ENCODE data around the gene ACBD6.
"Not testable (repeated sequence)": the region's sequence is repeated elsewhere in the genome, so short reads cannot be mapped to it uniquely, and the experiment has no call there.

The ACBD6 gene
- long read RNA-seq, donor 1, transcript ACBD6-201 (8 exons, 1,670 nt), result major isoform, 15 of 15 reads
- long read RNA-seq, donor 1, partial matches to known transcripts, result 0 of 15 reads
- long read RNA-seq, donor 1, other reads (novel, unspliced or antisense), result 0 of 15 reads
- long read RNA-seq, donor 2, transcript ACBD6-201 (8 exons, 1,670 nt), result major isoform, 9 of 9 reads
- long read RNA-seq, donor 2, partial matches to known transcripts, result 0 of 9 reads
- long read RNA-seq, donor 2, other reads (novel, unspliced or antisense), result 0 of 9 reads
- long read RNA-seq, donor 3, transcript ACBD6-201 (8 exons, 1,670 nt), result major isoform, 11 of 12 reads
- long read RNA-seq, donor 3, partial matches to known transcripts, result 0 of 12 reads
- long read RNA-seq, donor 3, other reads (novel, unspliced or antisense), result 0 of 12 reads
- long read RNA-seq, donor 4, transcript ACBD6-201 (8 exons, 1,670 nt), result major isoform, 10 of 10 reads
- long read RNA-seq, donor 4, partial matches to known transcripts, result 0 of 10 reads
- long read RNA-seq, donor 4, other reads (novel, unspliced or antisense), result 0 of 10 reads
- long read RNA-seq, donor 5, transcript ACBD6-201 (8 exons, 1,670 nt), result major isoform, 17 of 17 reads
- long read RNA-seq, donor 5, partial matches to known transcripts, result 0 of 17 reads
- long read RNA-seq, donor 5, other reads (novel, unspliced or antisense), result 0 of 17 reads
- long read RNA-seq, donor 6, transcript ACBD6-201 (8 exons, 1,670 nt), result major isoform, 10 of 10 reads
- long read RNA-seq, donor 6, partial matches to known transcripts, result 0 of 10 reads
- long read RNA-seq, donor 6, other reads (novel, unspliced or antisense), result 0 of 10 reads
- long read RNA-seq, donor 7, transcript ACBD6-201 (8 exons, 1,670 nt), result major isoform, 12 of 52 reads
- long read RNA-seq, donor 7, partial matches to known transcripts, result 40 of 52 reads
- long read RNA-seq, donor 7, other reads (novel, unspliced or antisense), result 0 of 52 reads
- long read RNA-seq, donor 8, transcript ACBD6-201 (8 exons, 1,670 nt), result major isoform, 12 of 12 reads
- long read RNA-seq, donor 8, partial matches to known transcripts, result 0 of 12 reads
- long read RNA-seq, donor 8, other reads (novel, unspliced or antisense), result 0 of 12 reads

- peak; percentile 99 for DNase-seq
Observed at GRCh38 chr1:180502361-180503279, at the start of gene ACBD6. ACBD6 (minus strand) TSS chr1:180502577; CDS start chr1:180502266, 311 bp downstream.

- DNase-seq, result no peak
Observed at GRCh38 chr1:180551997-180552396, 49.6 kb upstream of the ACBD6 start.

DNA sequence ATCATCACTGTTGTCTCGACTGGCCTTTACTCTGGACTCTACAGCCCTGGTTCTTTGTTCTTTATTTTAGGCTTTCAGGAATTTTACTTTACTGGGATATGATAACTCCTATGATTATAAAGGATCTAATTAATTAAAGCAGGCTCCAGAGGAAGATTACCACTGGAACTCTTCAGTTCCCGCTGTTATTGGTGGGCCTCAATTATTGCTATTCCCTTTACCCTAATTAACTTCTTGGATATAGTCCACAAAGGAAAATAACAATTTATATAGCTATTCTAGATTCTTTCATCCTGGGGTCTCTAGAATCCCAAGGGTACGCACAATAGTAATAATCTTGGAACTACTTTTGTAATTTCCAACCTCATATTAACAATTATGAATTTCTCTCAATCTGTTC, 47.9 kb upstream of the ACBD6 start:
- no peak for DNase-seq

GRCh38 chr1:180549770-180550169, 47.4 kb upstream of the ACBD6 start:
- DNase-seq, result not testable (repeated sequence)

GRCh38 chr1:180548686-180549317, 46.4 kb upstream of the ACBD6 start:
- no peak for DNase-seq

DNA sequence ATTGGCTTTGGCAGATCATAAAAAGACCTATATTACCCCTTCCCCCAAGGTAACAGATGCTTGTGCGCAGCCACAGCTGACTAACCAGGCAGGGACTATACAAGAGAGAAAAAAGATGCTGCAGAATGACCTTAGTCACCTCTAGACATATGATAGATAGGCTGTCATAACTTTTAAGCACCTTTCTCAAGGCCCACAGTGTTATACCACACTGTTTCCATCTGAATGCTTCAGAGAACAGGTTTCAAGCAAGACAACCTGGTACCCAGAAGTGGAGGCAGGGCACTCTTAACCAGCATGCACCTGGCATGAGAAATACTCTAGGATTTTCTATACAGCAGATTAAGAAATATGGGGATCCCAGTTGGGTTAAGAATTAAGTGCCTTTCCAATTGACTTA, 43.6 kb upstream of the ACBD6 start:
- DNase-seq, result no peak

GRCh38 chr1:180544050-180544449, 41.7 kb upstream of the ACBD6 start:
- no peak for DNase-seq

- DNase-seq, result no peak
Observed at GRCh38 chr1:180542838-180543145, 40.4 kb upstream of the ACBD6 start.

DNA sequence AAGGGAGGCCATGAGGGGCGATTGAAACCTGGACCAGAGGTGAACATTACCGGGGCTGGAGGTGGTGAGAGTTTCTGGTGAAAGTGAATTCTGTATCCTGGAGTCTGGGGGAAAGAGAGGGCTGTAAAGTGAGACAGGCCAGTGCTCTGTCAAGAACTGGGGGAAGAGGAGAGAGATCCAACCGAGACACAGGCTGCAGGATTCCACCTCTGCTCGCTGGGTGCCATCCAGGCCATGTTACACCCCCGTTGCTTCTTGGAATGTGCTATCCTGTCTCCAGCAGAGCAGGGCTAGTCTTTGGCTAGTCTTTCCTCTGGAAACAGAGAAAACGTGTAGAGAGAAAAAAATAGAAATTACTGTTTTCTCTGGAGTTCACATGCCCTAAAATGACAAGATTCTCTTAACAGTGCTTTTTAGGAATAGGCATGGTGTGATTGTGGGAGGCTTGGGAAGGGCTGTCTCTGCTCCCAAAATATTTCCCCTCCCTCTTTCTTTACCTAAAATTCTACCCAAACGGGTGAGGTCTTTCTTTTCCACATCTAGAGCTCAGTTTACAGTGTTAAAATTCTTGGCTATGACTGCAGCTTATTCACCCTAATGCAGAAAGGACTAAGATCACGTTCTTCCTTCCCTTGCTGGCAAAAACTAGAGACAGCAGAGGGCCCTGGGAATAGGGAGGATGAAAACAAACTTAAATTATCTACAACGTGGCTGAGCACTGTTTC, 39.9 kb upstream of the ACBD6 start:
- no peak for DNase-seq

DNA sequence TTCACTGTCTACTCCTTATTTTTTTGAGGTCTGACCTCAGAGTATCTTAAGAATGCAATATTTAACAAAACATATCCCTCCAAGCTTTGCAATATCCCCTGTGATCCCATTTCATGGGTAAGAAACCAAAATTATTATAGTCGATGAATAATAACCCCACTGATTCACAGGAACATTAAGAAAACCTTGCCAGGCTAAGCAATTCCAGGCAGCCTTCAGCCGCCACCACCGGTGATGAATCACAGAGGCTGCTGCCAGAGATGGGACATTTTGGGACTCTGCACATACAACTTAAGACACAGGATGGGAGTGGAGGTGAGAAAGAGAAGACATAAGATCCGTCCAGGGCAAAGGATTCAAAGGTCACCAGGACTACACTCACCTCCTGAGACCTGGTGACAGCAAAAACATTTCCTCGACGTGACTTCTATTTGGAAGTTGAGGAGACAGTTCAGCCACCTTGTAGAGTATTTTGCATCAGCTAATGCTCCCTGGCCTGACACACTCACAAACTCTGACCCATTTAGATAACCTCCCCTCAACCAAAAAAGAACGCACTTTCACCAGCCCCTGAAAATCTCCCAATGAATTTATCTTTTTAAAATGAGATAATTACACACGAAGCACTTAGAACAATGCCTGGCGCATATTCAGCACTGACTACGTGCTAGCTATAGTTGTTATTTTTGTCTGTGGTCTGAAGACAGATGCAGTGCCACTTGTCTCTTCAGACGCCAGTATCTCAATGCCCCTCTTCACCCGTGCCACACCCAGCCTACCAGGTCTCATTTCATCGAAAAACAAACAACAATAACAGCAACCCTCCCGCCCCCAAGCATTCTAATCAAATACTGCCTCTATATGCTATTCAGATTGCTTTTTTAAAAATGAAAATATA, 38.6 kb upstream of the ACBD6 start:
- no peak for DNase-seq

- DNase-seq, result no peak
Observed at GRCh38 chr1:180539136-180539535, 36.8 kb upstream of the ACBD6 start.

DNA sequence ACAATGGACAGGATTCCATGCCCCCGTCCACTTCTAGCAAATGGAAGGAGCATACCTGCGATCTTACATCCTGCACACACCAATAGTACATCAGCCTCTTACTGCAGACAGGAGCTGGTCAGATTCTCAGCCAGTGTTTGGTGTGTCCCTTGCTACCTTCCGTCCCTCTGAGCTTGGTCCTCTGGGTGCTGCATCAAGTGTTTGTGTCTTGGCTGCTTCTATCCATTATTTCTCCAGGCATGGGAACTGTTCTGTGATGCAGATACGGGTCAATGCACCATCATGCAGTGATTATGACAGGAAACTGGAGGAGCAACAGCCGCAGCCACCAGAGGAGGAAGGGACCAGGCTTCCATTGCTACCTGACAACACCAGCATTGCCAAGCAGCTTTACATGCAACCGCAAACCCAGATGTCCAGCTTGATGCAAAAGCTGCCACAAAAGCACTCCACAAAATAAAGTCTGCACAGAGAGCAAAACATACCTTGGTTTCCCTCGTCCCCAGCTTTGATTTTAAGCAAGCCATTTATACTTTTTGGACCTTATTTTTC, 34.5 kb upstream of the ACBD6 start:
- DNase-seq, result no peak

DNA sequence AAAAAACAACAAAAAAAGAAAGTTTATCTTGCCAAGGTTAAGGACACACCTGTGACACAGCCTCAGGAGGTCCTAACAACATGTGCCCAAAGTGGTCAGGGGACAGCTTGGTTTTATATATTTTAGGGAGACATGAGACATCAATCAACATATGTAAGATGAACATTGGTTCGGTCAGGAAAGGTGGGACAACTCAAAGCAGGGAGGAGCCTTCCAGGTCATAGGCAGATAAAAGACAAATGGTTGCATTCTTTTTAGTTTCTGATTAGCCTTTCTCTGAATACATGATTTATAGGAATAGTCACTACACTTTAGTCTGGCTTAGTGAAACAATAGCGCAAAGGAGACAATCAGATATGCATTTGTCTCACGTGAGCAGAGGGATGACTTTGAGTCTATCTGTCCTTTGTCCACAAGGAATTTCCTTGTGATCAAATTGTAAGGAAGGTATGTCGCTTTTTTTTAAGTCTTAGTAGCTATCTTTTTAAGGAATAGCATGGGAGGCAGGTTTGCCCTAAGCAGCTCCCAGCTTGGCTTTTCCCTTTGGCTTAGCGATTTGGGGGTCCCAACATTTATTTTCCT, 33.1 kb upstream of the ACBD6 start:
- DNase-seq, result no peak

DNA sequence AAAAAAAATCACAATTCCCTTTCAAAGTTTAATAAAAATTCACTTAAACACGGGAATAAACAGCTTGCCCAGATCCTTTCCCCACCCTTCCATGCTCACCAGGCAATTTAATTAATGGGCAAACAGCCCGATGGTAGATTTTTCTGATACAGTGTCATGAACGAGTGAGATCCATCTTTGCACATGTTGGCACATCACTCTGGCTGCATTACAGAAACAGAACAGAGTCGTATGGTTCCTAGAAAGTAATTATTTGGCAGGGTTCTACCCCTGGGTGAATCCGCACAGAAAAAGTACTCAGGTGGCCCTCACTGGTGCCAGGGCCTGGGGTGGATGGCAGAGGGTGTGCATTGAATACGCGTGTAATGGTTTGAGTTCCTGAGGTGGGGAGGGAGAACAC, 31.8 kb upstream of the ACBD6 start:
- no peak for DNase-seq

GRCh38 chr1:180533266-180533987, 31.1 kb upstream of the ACBD6 start:
- peak; percentile 64 for DNase-seq

DNA sequence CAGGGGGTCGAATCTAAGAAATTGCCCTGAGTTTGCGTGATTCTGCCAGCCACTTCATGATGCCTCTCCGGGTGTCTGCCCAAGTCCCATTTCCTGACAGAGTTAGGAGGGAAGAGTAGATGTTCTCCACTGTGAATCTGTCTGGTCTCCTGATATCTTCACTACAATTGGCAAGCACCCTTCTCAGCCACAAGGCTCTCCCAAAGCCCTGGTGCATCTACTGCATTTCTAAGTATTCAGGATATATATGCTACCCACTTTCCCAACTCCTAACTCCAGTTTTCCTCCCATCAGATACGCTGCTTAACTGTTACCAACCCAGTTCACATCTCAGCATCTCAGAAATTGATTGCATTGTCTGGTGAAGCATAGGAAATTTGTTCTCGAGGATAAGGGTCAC, 30.5 kb upstream of the ACBD6 start:
- DNase-seq, result no peak

- no peak for DNase-seq
Observed at GRCh38 chr1:180530501-180530900, 28.1 kb upstream of the ACBD6 start.

GRCh38 chr1:180528868-180529470, 26.6 kb upstream of the ACBD6 start:
- DNase-seq, result no peak
